HepG2 (cell line): ENCODE measurements around the gene CS. TPM values are rescaled to one million over a fixed set of nuclear protein-coding genes. Genes with fewer than 3 reads are reported as not detected.

Source experiments
- HCFC1 ChIP-seq: fragments of 150-350 bp; IDR thresholded peaks from 2 replicates; pipeline ENCODE4 v1.6.1; 2014; ENCODE audit warnings: low read depth, low read length
- NFYB ChIP-seq: sonication (generic); formaldehyde crosslinking; IDR thresholded peaks from 2 replicates; pipeline ENCODE4 v1.4.0; 2020; ENCODE audit warnings: missing genetic modification reagents
- POLR2AphosphoS5 ChIP-seq: IDR thresholded peaks from 2 replicates; pipeline ENCODE4 v1.6.1; 2012; ENCODE audit warnings: low read depth, low read length
- SRF ChIP-seq: IDR thresholded peaks from 2 replicates; pipeline ENCODE4 v1.6.1; 2011; ENCODE audit warnings: mild to moderate bottlenecking, low read depth, low read length, moderate library complexity
- TGIF2 ChIP-seq: IDR thresholded peaks from 2 replicates; pipeline ENCODE4 v1.6.1; 2016; ENCODE audit warnings: control low read depth, missing compliant biosample characterization
- USF2 ChIP-seq, 2 experiments: sonication (generic) in 1 of 2; formaldehyde crosslinking in 1 of 2; IDR thresholded peaks; 2 replicates each; pipeline versions ENCODE4 v1.5.1 to v1.6.1; 2011 to 2020; ENCODE audit warnings: borderline replicate concordance in 1 of 2, low read depth in 1 of 2, low read length in 1 of 2, mild to moderate bottlenecking in 1 of 2, missing genetic modification reagents in 1 of 2, moderate library complexity in 1 of 2
- ZNF260 ChIP-seq: sonication (generic); formaldehyde crosslinking; IDR thresholded peaks from 2 replicates; pipeline ENCODE4 v1.4.0; 2020; ENCODE audit warnings: missing genetic modification reagents, low read depth, mild to moderate bottlenecking, borderline replicate concordance
- ZNF274 ChIP-seq: sonication (generic); formaldehyde crosslinking; IDR thresholded peaks from 2 replicates; pipeline ENCODE4 v1.5.1; 2020; ENCODE audit warnings: mild to moderate bottlenecking, missing genetic modification reagents
- ZNF276 ChIP-seq: sonication (generic); formaldehyde crosslinking; IDR thresholded peaks from 2 replicates; pipeline ENCODE4 v1.4.0; 2020; ENCODE audit warnings: mild to moderate bottlenecking, low read depth, missing genetic modification reagents
- ZNF326 ChIP-seq: sonication (generic); formaldehyde crosslinking; IDR thresholded peaks from 2 replicates; pipeline ENCODE4 v1.4.0; 2020; ENCODE audit warnings: missing genetic modification reagents, borderline replicate concordance
- ZNF83 ChIP-seq: sonication (generic); formaldehyde crosslinking; IDR thresholded peaks from 2 replicates; pipeline ENCODE4 v1.4.0; 2020; ENCODE audit warnings: missing genetic modification reagents, mild to moderate bottlenecking, borderline replicate concordance
- polyA plus RNA-seq, 8 experiments: library from polyadenylated mRNA; depleted of rRNA in 3 of 8; stranded (reverse) in 7 of 8; unstranded in 1 of 8; fragments of >200 nt; fragmentation: Illumina TruSeq in 4 of 8; extraction: Trizol in 4 of 8; gene quantifications; 2 replicates each; pipeline versions ENCODE4 v1.2.1 to v1.2.3, GENCODE V29; 2011 to 2016; ENCODE audit warnings: low read depth in 4 of 8, missing spikeins in 1 of 8, mixed read lengths in 1 of 8; ENCODE audit not compliant: insufficient read depth in 1 of 8
- total RNA-seq, 5 experiments: library from RNA; depleted of rRNA; stranded (reverse); fragments of >200 nt; fragmentation: Illumina TruSeq; extraction: Trizol; gene quantifications; 2 replicates each; pipeline ENCODE4 v1.2.3, GENCODE V29; 2016; ENCODE audit warnings: low read depth in 1 of 5
- TF ChIP-seq, protein P1 (sequence below): sonication (generic); formaldehyde crosslinking; IDR thresholded peaks from 2 replicates; pipeline ENCODE4 v1.5.0; 2020; ENCODE audit warnings: mild to moderate bottlenecking, missing genetic modification reagents
- TF ChIP-seq, protein P2 (sequence below): sonication (generic); formaldehyde crosslinking; IDR thresholded peaks from 2 replicates; pipeline ENCODE4 v1.8.1; 2023; ENCODE audit warnings: mild to moderate bottlenecking, missing genetic modification reagents
- TF ChIP-seq, protein P3 (sequence below): sonication (generic); formaldehyde crosslinking; IDR thresholded peaks from 2 replicates; pipeline ENCODE4; 2020; ENCODE audit warnings: missing genetic modification reagents, mild to moderate bottlenecking, borderline replicate concordance
- TF ChIP-seq, protein P4 (sequence below): sonication (generic); formaldehyde crosslinking; IDR thresholded peaks from 2 replicates; pipeline ENCODE4 v1.8.0; 2023; ENCODE audit warnings: mild to moderate bottlenecking, missing genetic modification reagents

The CS gene
- total and polyA plus RNA-seq, 2 of the 13 experiments (the other 11 are each of a cell fraction or from before 2014, with no cell fraction given) = 173 to 175 TPM

DNA sequence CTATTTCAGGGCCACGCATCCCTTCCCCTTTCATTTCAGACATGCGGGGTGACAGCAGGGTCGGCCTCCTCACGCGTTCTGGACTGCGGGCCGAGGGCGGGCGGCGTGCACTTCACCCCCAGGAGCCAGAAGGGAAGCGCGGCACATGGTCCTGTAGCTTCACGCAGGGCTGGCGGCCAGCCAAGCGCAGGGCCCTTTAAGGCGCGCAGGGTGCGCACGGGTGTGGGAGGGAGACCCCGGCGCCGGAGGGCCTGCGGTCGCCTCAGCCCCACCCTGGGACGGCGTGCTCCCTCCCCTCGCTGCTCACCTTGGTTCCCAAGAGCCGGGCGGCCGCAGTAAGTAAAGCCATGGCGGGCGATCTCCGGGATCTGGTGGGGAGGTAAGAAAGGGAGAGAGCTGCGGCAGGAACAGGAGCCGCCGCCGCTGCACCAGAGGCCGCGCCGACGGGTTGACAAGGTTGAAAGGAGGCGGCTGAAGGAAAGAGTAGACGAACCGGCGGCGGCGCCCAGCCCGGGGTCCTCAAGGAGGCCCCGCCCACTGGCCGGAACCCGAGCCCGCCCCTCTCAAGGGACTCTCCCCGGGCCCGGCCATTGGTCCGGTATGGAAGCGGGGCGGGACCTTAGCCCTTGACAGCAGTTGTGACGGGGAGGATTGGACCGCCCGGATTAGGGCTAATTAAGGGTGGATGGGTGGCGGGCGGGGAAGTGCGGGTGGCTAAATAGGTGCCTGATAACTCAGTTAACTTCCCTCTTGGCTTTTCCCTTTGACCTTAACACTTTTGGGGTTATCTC lies at the start of gene CS (continued):
- TF ChIP-seq, protein P1, sequence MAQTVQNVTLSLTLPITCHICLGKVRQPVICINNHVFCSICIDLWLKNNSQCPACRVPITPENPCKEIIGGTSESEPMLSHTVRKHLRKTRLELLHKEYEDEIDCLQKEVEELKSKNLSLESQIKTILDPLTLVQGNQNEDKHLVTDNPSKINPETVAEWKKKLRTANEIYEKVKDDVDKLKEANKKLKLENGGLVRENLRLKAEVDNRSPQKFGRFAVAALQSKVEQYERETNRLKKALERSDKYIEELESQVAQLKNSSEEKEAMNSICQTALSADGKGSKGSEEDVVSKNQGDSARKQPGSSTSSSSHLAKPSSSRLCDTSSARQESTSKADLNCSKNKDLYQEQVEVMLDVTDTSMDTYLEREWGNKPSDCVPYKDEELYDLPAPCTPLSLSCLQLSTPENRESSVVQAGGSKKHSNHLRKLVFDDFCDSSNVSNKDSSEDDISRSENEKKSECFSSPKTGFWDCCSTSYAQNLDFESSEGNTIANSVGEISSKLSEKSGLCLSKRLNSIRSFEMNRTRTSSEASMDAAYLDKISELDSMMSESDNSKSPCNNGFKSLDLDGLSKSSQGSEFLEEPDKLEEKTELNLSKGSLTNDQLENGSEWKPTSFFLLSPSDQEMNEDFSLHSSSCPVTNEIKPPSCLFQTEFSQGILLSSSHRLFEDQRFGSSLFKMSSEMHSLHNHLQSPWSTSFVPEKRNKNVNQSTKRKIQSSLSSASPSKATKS = no peak
- TF ChIP-seq POLR2AphosphoS5 (peak; percentile 61), HCFC1 (no peak), ZNF274 (CRISPR knock-in tag) (no peak), ZNF276 (CRISPR knock-in tag) (peak; percentile 56; the same call in 1 of the 2 replicates), SRF (peak; percentile 23; the same call in 1 of the 2 replicates), ZNF260 (CRISPR knock-in tag) (no peak), TGIF2 (peak; percentile 78), NFYB (CRISPR knock-in tag) (peak; percentile 90), ZNF326 (CRISPR knock-in tag) (no peak; the same call in 1 of the 2 replicates), USF2 (IDR thresholded peaks at IDR 0.05; ENCODE audit: low read depth, low read length) (no peak), USF2 (CRISPR knock-in tag; IDR thresholded peaks at IDR 0.05; ENCODE audit: borderline replicate concordance) (no peak; the same call in 1 of the 2 replicates), ZNF83 (CRISPR knock-in tag) (no peak)
- TF ChIP-seq, protein P2, sequence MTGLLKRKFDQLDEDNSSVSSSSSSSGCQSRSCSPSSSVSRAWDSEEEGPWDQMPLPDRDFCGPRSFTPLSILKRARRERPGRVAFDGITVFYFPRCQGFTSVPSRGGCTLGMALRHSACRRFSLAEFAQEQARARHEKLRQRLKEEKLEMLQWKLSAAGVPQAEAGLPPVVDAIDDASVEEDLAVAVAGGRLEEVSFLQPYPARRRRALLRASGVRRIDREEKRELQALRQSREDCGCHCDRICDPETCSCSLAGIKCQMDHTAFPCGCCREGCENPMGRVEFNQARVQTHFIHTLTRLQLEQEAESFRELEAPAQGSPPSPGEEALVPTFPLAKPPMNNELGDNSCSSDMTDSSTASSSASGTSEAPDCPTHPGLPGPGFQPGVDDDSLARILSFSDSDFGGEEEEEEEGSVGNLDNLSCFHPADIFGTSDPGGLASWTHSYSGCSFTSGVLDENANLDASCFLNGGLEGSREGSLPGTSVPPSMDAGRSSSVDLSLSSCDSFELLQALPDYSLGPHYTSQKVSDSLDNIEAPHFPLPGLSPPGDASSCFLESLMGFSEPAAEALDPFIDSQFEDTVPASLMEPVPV (CRISPR knock-in tag) = peak; percentile 69; the same call in 1 of the 2 replicates
- TF ChIP-seq, protein P3, sequence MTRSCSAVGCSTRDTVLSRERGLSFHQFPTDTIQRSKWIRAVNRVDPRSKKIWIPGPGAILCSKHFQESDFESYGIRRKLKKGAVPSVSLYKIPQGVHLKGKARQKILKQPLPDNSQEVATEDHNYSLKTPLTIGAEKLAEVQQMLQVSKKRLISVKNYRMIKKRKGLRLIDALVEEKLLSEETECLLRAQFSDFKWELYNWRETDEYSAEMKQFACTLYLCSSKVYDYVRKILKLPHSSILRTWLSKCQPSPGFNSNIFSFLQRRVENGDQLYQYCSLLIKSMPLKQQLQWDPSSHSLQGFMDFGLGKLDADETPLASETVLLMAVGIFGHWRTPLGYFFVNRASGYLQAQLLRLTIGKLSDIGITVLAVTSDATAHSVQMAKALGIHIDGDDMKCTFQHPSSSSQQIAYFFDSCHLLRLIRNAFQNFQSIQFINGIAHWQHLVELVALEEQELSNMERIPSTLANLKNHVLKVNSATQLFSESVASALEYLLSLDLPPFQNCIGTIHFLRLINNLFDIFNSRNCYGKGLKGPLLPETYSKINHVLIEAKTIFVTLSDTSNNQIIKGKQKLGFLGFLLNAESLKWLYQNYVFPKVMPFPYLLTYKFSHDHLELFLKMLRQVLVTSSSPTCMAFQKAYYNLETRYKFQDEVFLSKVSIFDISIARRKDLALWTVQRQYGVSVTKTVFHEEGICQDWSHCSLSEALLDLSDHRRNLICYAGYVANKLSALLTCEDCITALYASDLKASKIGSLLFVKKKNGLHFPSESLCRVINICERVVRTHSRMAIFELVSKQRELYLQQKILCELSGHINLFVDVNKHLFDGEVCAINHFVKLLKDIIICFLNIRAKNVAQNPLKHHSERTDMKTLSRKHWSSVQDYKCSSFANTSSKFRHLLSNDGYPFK (CRISPR knock-in tag) = peak; percentile 72; the same call in 1 of the 2 replicates
- TF ChIP-seq, protein P4, sequence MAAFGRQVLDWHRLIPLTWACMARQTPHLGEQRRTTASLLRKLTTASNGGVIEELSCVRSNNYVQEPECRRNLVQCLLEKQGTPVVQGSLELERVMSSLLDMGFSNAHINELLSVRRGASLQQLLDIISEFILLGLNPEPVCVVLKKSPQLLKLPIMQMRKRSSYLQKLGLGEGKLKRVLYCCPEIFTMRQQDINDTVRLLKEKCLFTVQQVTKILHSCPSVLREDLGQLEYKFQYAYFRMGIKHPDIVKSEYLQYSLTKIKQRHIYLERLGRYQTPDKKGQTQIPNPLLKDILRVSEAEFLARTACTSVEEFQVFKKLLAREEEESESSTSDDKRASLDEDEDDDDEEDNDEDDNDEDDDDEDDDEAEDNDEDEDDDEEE (CRISPR knock-in tag) = no peak
